ENCODE measurements around the gene SPRY1. TPM values are rescaled to one million over a fixed set of nuclear protein-coding genes. Genes with fewer than 3 reads are reported as not detected.

SPRY1 gene
- total RNA-seq, 4 donors from 2014 or later, result 103 to 136 (median 136) TPM

DNA sequence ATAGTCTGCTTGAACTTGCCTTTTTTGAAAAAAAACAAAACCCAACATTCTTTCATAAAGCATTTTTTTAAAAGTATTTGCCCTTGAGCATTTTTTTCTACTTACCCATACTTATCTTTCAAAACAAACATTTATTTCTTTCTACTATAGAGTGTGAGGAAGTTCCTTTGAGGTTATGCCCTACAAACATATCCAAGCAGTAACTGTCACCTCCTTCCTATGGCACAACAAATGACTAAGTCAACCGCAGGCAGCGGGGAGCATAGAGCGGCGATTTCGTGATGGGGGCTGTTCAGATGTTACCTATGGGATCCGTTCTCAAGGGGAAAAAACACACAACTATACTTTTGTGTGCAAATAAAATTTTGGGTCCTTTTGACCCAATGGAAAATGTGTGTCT lies 19.4 kb downstream of the SPRY1 start:
- intact Hi-C loops (cut with DNase I), result no loop called here
- TF ChIP-seq EP300 (IDR thresholded peaks at IDR 0.05) (no peak), POLR2AphosphoS5 (IDR thresholded peaks at IDR 0.05) (no peak), CTCF (IDR thresholded peaks at IDR 0.05) (no peak), POLR2A (IDR thresholded peaks at IDR 0.05; ENCODE audit: low read depth) (no peak)
- no peak overlapping the region for H3K4me3 ChIP-seq
- no peak overlapping the region for H3K27ac ChIP-seq (replicated peaks in 1 of 4)
- no peaks in the 10 kb centered on the region for H3K36me3 ChIP-seq
- peaks cover 12 to 20% (median 13%) of the 10 kb centered on the region in 4 donors for H3K4me1 ChIP-seq
- no peaks in the 10 kb centered on the region for H3K9me3 ChIP-seq
- WGBS, result 73% methylated on average over 6 of the region's 6 CpGs
- H3K27me3 ChIP-seq, result no peaks in the 10 kb centered on the region
- DNase-seq (ENCODE audit: extremely low spot score), result no peak

DNA sequence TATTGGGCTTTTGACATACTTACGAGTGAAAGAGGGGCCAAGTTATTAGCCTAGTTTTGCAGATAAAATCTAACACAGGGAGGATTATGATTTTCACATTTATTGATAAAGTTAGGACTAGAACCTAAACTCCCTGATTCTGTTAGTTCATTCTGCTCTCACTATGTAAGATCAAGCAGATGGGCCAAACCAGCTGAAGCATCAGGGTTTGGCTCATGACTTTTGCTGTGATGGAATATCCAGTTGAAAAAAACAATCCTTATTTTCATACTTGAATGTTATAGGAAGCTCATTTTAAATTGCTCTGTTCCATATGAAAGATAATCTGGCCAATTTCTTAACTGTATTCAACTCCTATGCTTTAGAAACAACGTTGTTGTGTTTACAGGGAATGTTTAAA lies 21.2 kb downstream of the SPRY1 start:
- Histone ChIP-seq H3K4me1 (peaks cover 12 to 15% (median 13%) of the 10 kb centered on the region in 4 donors), H3K27ac (replicated peaks in 1 of 4) (peak overlapping the region; percentile 6 to 33 (median 11)), H3K36me3 (no peaks in the 10 kb centered on the region), H3K27me3 (no peaks in the 10 kb centered on the region), H3K4me3 (no peak overlapping the region), H3K9me3 (no peaks in the 10 kb centered on the region)
- no peak for DNase-seq (ENCODE audit: extremely low spot score)
- TF ChIP-seq POLR2A (IDR thresholded peaks at IDR 0.05; ENCODE audit: low read depth) (no peak), EP300 (IDR thresholded peaks at IDR 0.05) (no peak), POLR2AphosphoS5 (IDR thresholded peaks at IDR 0.05) (no peak), CTCF (IDR thresholded peaks at IDR 0.05) (no peak)
- 62% methylated on average over 2 of the region's 2 CpGs for WGBS
- intact Hi-C loops (cut with DNase I), result no loop called here

GRCh38 chr4:123418351-123418931 lies 21.8 kb downstream of the SPRY1 start:
- H3K9me3 ChIP-seq, result no peaks in the 10 kb centered on the region
- peaks cover 12 to 15% (median 13%) of the 10 kb centered on the region in 4 donors for H3K4me1 ChIP-seq
- 54% methylated on average over 3 of the region's 3 CpGs for WGBS
- peak overlapping the region; percentile 6 to 33 (median 11) for H3K27ac ChIP-seq (replicated peaks in 1 of 4)
- no peak for TF ChIP-seq POLR2A (IDR thresholded peaks at IDR 0.05; ENCODE audit: low read depth)
- no peak for TF ChIP-seq CTCF (IDR thresholded peaks at IDR 0.05)
- peak in 1 of 2 donors; percentile 25 for TF ChIP-seq POLR2AphosphoS5 (IDR thresholded peaks at IDR 0.05)
- TF ChIP-seq EP300 (IDR thresholded peaks at IDR 0.05), result no peak
- no peaks in the 10 kb centered on the region for H3K27me3 ChIP-seq
- H3K4me3 ChIP-seq, result no peak overlapping the region
- no peaks in the 10 kb centered on the region for H3K36me3 ChIP-seq
- intact Hi-C loops (cut with DNase I), result no loop called here
- DNase-seq (ENCODE audit: extremely low spot score), result no peak

- peaks cover 12 to 15% (median 13%) of the 10 kb centered on the region in 4 donors for H3K4me1 ChIP-seq
- 93% methylated on average over 17 of the region's 17 CpGs for WGBS
- no peaks in the 10 kb centered on the region for H3K27me3 ChIP-seq
- no peaks in the 10 kb centered on the region for H3K9me3 ChIP-seq
- intact Hi-C loops (cut with DNase I), result no loop called here
- H3K27ac ChIP-seq (replicated peaks in 1 of 4), result no peak overlapping the region
- no peak for DNase-seq (ENCODE audit: extremely low spot score)
- TF ChIP-seq EP300 (IDR thresholded peaks at IDR 0.05), result no peak
- no peak for TF ChIP-seq POLR2A (IDR thresholded peaks at IDR 0.05; ENCODE audit: low read depth)
- no peak for TF ChIP-seq POLR2AphosphoS5 (IDR thresholded peaks at IDR 0.05)
- TF ChIP-seq CTCF (IDR thresholded peaks at IDR 0.05), result no peak
- no peaks in the 10 kb centered on the region for H3K36me3 ChIP-seq
- no peak overlapping the region for H3K4me3 ChIP-seq
Observed at GRCh38 chr4:123419885-123420755, 23.5 kb downstream of the SPRY1 start.

Measured in esophagus muscularis mucosa (tissue), 4 donors.